Right ventricle myocardium inferior (tissue), 1 donor: ENCODE results near the gene ELF5. TPM values are rescaled to one million over a fixed set of nuclear protein-coding genes. Genes with fewer than 3 reads are reported as not detected.

Experiments used
- ATAC-seq: fragments of 200-7000 bp; cut with Tn5 transposase; one replicate; pipeline ENCODE4 v1.9.1; 2020; ENCODE audit warnings: mild to moderate bottlenecking, moderate library complexity
- DNase-seq: peaks from one replicate; pipeline ENCODE4 v3.0.0; 2021; ENCODE audit errors: missing footprints
- intact Hi-C: fragments of 100-400 bp; cut with DNase I; formaldehyde crosslinking; loops from one replicate; pipeline ENCODE4 v1.11.0; 2022
- total RNA-seq: library from RNA; stranded (reverse); fragmentation: NEBNext Ultra II Directional; extraction: Animal tissue kit (Norgen Biotek cat#: 25700); gene quantifications from one replicate; pipeline ENCODE4 v1.2.1, GENCODE V29; 2021
- donor health status: DM: no; HTN: yes; CAD: no; lungs with severe emphysema.

Gene ELF5
- total RNA-seq, 1 donor from 2014 or later = not detected

- no peak for DNase-seq
Measured at GRCh38 chr11:34468209-34468841, 45.3 kb downstream of the ELF5 start.

GRCh38 chr11:34466802-34467488 is 46.6 kb downstream of the ELF5 start:
- intact Hi-C loops = no loop called here
- no peak for DNase-seq
- no peak for ATAC-seq

More at GRCh38 chr11:34468209-34468841, 45.3 kb downstream of the ELF5 start:
- intact Hi-C loops = no loop called here
- no peak for ATAC-seq

GRCh38 chr11:34464591-34465051 is 49.0 kb downstream of the ELF5 start:
- no peak for ATAC-seq
- DNase-seq = no peak
- intact Hi-C loops = no loop called here

GRCh38 chr11:34461215-34461614 is 52.4 kb downstream of the ELF5 start:
- DNase-seq (peak; percentile 49), ATAC-seq (no peak)
- intact Hi-C loops = no loop called here

- no peak for ATAC-seq
Measured at GRCh38 chr11:34460278-34460677, 53.3 kb downstream of the ELF5 start.

GRCh38 chr11:34459507-34460162 is 54.0 kb downstream of the ELF5 start:
- ATAC-seq (no peak), DNase-seq (no peak)
- intact Hi-C loops = no loop called here

More at GRCh38 chr11:34460278-34460677, 53.3 kb downstream of the ELF5 start:
- intact Hi-C loops = no loop called here
- DNase-seq = peak; percentile 56

GRCh38 chr11:34458525-34458924 is 55.1 kb downstream of the ELF5 start:
- DNase-seq = no peak
- ATAC-seq = no peak
- intact Hi-C loops = no loop called here

GRCh38 chr11:34457607-34458006 is 56.0 kb downstream of the ELF5 start:
- intact Hi-C loops = no loop called here
- ATAC-seq (no peak), DNase-seq (no peak)

- intact Hi-C loops = no loop called here
- no peak for DNase-seq
- ATAC-seq = peak; percentile 69
Measured at GRCh38 chr11:34454308-34455032, 59.1 kb downstream of the ELF5 start.

- ATAC-seq (no peak), DNase-seq (no peak)
- intact Hi-C loops = no loop called here
Measured at GRCh38 chr11:34451053-34451452, 62.5 kb downstream of the ELF5 start.

GRCh38 chr11:34449013-34449412 is 64.6 kb downstream of the ELF5 start:
- no peak for DNase-seq
- intact Hi-C loops = no loop called here
- ATAC-seq = no peak

- no peak for DNase-seq
- intact Hi-C loops = no loop called here
- no peak for ATAC-seq
Measured at GRCh38 chr11:34448223-34448994, 65.2 kb downstream of the ELF5 start.

GRCh38 chr11:34447044-34447443 is 66.5 kb downstream of the ELF5 start:
- ATAC-seq (peak; percentile 51), DNase-seq (no peak)
- intact Hi-C loops = no loop called here

GRCh38 chr11:34446386-34446785 is 67.2 kb downstream of the ELF5 start:
- ATAC-seq (no peak), DNase-seq (no peak)
- intact Hi-C loops = no loop called here

- no peak for DNase-seq
- intact Hi-C loops = no loop called here
- ATAC-seq = no peak
Measured at GRCh38 chr11:34445956-34446355, 67.6 kb downstream of the ELF5 start.

- no peak for DNase-seq
- no peak for ATAC-seq
- intact Hi-C loops = no loop called here
Measured at GRCh38 chr11:34444428-34444827, 69.2 kb downstream of the ELF5 start.

GRCh38 chr11:34443136-34443535 is 70.5 kb downstream of the ELF5 start:
- ATAC-seq (no peak), DNase-seq (no peak)
- intact Hi-C loops = no loop called here

- no peak for DNase-seq
- no peak for ATAC-seq
- intact Hi-C loops = no loop called here
Measured at GRCh38 chr11:34441814-34442213, 71.8 kb downstream of the ELF5 start.
